Measurements from ENCODE around the gene MRPL3. TPM values are rescaled to one million over a fixed set of nuclear protein-coding genes. Genes with fewer than 3 reads are reported as not detected.

MRPL3 gene
- total and polyA plus RNA-seq, 2 donors (not counting 1 experiment from before 2014, with no cell fraction given) = 80.1 to 141 TPM

- TF ChIP-seq, protein P1, sequence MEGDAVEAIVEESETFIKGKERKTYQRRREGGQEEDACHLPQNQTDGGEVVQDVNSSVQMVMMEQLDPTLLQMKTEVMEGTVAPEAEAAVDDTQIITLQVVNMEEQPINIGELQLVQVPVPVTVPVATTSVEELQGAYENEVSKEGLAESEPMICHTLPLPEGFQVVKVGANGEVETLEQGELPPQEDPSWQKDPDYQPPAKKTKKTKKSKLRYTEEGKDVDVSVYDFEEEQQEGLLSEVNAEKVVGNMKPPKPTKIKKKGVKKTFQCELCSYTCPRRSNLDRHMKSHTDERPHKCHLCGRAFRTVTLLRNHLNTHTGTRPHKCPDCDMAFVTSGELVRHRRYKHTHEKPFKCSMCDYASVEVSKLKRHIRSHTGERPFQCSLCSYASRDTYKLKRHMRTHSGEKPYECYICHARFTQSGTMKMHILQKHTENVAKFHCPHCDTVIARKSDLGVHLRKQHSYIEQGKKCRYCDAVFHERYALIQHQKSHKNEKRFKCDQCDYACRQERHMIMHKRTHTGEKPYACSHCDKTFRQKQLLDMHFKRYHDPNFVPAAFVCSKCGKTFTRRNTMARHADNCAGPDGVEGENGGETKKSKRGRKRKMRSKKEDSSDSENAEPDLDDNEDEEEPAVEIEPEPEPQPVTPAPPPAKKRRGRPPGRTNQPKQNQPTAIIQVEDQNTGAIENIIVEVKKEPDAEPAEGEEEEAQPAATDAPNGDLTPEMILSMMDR (conservative IDR thresholded peaks at IDR 0.05 in 1 of 2, IDR thresholded peaks at IDR 0.05 in 1 of 2; ENCODE audit: low read depth in 1 of 2, low read length in 2 of 2) = no peak
- TF ChIP-seq EZH2 (IDR thresholded peaks at IDR 0.05; ENCODE audit: low read length, missing control alignments) = no peak
- no peaks in the 10 kb centered on the region for H3K9me3 ChIP-seq (ENCODE audit: control insufficient read depth, insufficient read depth, low read depth, low read length)
- no peak overlapping the region for H3K4me2 ChIP-seq (ENCODE audit: extremely low read depth, insufficient read depth, low read length)
- H3K36me3 ChIP-seq (ENCODE audit: control insufficient read depth, insufficient read depth, low read length) = no peaks in the 10 kb centered on the region
- no peaks in the 10 kb centered on the region for H4K20me1 ChIP-seq (ENCODE audit: control insufficient read depth, extremely low read depth, insufficient read depth, low read length)
- no peaks in the 10 kb centered on the region for H3K4me1 ChIP-seq (ENCODE audit: control insufficient read depth, extremely low read depth, insufficient read depth, low read length)
- H3K4me3 ChIP-seq (replicated peaks in 1 of 4; ENCODE audit: control extremely low read depth in 1 of 4, insufficient read depth in 1 of 4, low read depth in 3 of 4, low read length in 4 of 4) = no peak overlapping the region
- no peaks in the 10 kb centered on the region for H3K27me3 ChIP-seq (ENCODE audit: control insufficient read depth, insufficient read depth, low read length)
- no peak overlapping the region for H3K9ac ChIP-seq (ENCODE audit: insufficient read depth, low read length)
- H3K27ac ChIP-seq (ENCODE audit: insufficient read depth, low read length) = no peak overlapping the region
- no peaks in the 10 kb centered on the region for H3K79me2 ChIP-seq (ENCODE audit: control insufficient read depth, insufficient read depth, low read length)
- DNase-seq (ENCODE audit: low read depth in 2 of 2) = no peak
- no peak overlapping the region for H2AFZ ChIP-seq (ENCODE audit: low read length)
Measured at GRCh38 chr3:131537531-131537930, 34.8 kb upstream of the MRPL3 start.

DNA sequence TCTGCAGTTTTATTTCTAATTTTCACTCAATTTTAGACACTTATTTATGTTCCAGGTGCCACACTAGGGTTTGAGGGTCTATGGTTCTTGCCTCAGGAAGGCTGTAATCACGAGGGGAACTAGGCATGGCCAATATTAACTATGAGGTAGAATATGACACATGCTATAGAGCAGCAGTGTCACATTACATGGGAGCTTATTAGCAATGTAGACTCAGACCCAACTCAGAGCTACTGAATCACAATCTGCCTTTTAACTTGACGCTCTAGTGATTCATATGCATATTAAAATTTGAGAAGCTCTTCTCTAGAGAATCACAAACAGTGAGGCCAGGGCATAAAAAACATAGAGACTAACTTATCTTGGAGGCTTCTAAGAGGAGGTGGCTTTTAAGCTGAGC, 32.8 kb upstream of the MRPL3 start:
- H4K20me1 ChIP-seq (ENCODE audit: control insufficient read depth, extremely low read depth, insufficient read depth, low read length) = no peaks in the 10 kb centered on the region
- H2AFZ ChIP-seq (ENCODE audit: low read length) = no peak overlapping the region
- H3K4me3 ChIP-seq (replicated peaks in 1 of 4; ENCODE audit: control extremely low read depth in 1 of 4, insufficient read depth in 1 of 4, low read depth in 3 of 4, low read length in 4 of 4) = no peak overlapping the region
- H3K4me1 ChIP-seq (ENCODE audit: control insufficient read depth, extremely low read depth, insufficient read depth, low read length) = no peaks in the 10 kb centered on the region
- peak; percentile 42 to 70 for DNase-seq (ENCODE audit: low read depth in 2 of 2)
- H3K36me3 ChIP-seq (ENCODE audit: control insufficient read depth, insufficient read depth, low read length) = no peaks in the 10 kb centered on the region
- H3K9me3 ChIP-seq (ENCODE audit: control insufficient read depth, insufficient read depth, low read depth, low read length) = no peaks in the 10 kb centered on the region
- no peaks in the 10 kb centered on the region for H3K27me3 ChIP-seq (ENCODE audit: control insufficient read depth, insufficient read depth, low read length)
- no peak overlapping the region for H3K27ac ChIP-seq (ENCODE audit: insufficient read depth, low read length)
- H3K9ac ChIP-seq (ENCODE audit: insufficient read depth, low read length) = no peak overlapping the region
- TF ChIP-seq EZH2 (IDR thresholded peaks at IDR 0.05; ENCODE audit: low read length, missing control alignments) = no peak
- no peak overlapping the region for H3K4me2 ChIP-seq (ENCODE audit: extremely low read depth, insufficient read depth, low read length)
- H3K79me2 ChIP-seq (ENCODE audit: control insufficient read depth, insufficient read depth, low read length) = no peaks in the 10 kb centered on the region

DNA sequence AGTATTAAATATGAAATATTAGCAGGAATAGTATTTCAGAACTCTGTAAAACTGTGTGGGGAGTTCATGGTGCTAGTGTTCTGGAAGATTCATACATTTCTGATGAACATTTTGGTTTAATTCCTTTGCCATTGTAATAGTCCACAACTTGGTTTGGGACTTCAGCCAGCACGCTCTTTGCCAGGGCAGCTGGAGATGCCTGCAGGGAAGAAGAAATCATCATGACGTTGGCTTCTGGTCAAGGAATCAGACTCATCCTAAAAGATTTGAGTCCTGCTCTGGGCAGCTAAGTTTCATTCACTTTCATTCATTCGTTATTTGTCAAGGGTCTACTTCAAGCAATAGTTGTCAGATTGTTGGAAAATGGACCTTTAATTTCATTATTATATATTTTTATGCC, 32.4 kb upstream of the MRPL3 start:
- H3K27me3 ChIP-seq (ENCODE audit: control insufficient read depth, insufficient read depth, low read length) = no peaks in the 10 kb centered on the region
- H3K9me3 ChIP-seq (ENCODE audit: control insufficient read depth, insufficient read depth, low read depth, low read length) = no peaks in the 10 kb centered on the region
- no peak overlapping the region for H3K4me3 ChIP-seq (replicated peaks in 1 of 4; ENCODE audit: control extremely low read depth in 1 of 4, insufficient read depth in 1 of 4, low read depth in 3 of 4, low read length in 4 of 4)
- TF ChIP-seq, protein P1 (conservative IDR thresholded peaks at IDR 0.05 in 1 of 2, IDR thresholded peaks at IDR 0.05 in 1 of 2; ENCODE audit: low read depth in 1 of 2, low read length in 2 of 2) = no peak
- TF ChIP-seq EZH2 (IDR thresholded peaks at IDR 0.05; ENCODE audit: low read length, missing control alignments) = no peak
- H3K4me2 ChIP-seq (ENCODE audit: extremely low read depth, insufficient read depth, low read length) = no peak overlapping the region
- no peaks in the 10 kb centered on the region for H3K36me3 ChIP-seq (ENCODE audit: control insufficient read depth, insufficient read depth, low read length)
- no peak overlapping the region for H3K9ac ChIP-seq (ENCODE audit: insufficient read depth, low read length)
- H2AFZ ChIP-seq (ENCODE audit: low read length) = no peak overlapping the region
- H3K27ac ChIP-seq (ENCODE audit: insufficient read depth, low read length) = no peak overlapping the region
- no peaks in the 10 kb centered on the region for H3K79me2 ChIP-seq (ENCODE audit: control insufficient read depth, insufficient read depth, low read length)
- DNase-seq (ENCODE audit: low read depth in 2 of 2) = peak; percentile 20 to 65
- H3K4me1 ChIP-seq (ENCODE audit: control insufficient read depth, extremely low read depth, insufficient read depth, low read length) = no peaks in the 10 kb centered on the region
- no peaks in the 10 kb centered on the region for H4K20me1 ChIP-seq (ENCODE audit: control insufficient read depth, extremely low read depth, insufficient read depth, low read length)

Data from fibroblast of lung (primary cell).